Measurements from ENCODE around the gene MPV17.
"Not testable (repeated sequence)": the region's sequence is repeated elsewhere in the genome, so short reads cannot be mapped to it uniquely, and the experiment has no call there.

MPV17 gene, protein sequence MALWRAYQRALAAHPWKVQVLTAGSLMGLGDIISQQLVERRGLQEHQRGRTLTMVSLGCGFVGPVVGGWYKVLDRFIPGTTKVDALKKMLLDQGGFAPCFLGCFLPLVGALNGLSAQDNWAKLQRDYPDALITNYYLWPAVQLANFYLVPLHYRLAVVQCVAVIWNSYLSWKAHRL

DNA sequence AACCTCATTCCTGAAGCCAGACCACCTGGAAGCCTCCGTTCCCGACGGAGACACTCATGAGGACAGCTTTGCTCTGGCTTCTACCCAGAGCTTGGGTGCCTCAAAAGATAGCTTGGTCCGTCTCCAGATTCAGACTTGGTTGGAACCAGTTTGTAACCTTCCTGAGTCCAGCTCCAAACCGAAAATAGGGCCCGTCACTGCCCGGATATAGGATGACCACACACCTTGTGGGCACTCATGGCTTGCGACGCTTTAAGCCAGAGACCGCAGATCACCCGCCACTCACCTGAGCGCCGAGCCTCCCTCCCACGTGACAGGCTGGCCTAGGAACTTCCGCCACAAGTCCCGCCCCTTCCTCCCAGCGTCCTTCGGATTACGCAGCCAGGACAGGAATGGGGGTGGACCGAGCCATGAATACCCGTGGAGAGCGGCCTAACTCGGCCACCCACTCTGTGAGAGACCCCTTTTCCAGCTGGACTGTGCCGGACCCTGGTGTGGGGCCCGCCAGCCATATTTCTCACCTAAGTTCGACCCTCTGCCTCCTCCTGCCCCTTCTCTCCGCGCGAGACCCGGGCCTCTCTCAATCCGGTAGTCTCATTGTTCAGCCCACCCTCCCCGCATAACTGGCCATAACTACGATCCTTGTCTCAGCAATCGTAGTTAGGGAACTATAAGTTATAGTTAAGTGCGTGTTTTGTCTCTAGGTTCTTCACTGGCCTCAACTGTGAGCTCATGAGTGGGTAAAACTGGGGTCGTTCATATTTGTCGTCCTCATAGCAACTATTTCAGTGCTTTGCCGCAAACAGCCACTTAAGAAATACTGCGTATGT lies at the start of gene MPV17:
MPV17 (minus strand) TSS at position 332 of the 830 bp plus-strand sequence. CDS start 580 bp downstream, outside the sequence.
- peak; percentile 90 for DNase-seq
- peak; percentile 96 for ATAC-seq

DNA sequence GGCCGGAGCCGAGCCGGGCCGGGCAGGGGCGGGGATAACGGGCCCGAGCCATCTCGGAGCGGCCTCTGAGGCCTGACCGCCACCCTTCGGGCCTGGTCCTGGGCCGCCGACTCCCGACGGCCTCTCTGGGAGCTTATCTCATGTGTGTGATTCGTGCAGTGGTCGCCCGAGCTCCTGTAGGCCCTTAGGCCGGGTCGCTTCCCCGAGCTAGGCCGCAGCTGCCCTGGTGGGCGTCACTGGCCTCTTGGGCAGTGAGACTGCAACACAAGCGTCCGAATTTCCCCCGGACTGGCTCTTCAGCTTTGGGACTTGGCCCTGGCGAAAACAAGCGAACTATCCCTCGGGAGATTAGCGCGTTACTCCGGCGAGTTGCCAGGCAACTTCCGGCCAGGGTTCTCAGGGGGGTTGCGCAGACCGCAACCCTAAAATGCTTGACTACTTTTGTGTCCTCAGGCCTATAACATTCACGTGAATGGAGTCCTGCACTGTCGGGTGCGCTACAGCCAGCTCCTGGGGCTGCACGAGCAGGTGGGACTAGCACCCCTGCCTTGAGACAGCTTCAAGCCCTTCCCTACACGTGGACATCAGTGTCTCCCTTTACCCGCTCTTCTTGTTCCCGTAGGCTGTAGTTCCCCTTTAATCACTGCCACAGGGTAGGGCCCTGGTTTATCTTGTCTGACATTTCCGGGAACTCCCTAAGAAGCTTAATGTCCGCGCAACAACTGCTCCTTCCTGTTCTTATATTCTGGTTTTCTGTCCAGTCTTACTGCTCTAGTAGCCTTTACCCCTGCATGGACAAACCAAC lies 48.1 kb upstream of the MPV17 start:
- ATAC-seq (peak; percentile 5), DNase-seq (peak; percentile 50)

DNA sequence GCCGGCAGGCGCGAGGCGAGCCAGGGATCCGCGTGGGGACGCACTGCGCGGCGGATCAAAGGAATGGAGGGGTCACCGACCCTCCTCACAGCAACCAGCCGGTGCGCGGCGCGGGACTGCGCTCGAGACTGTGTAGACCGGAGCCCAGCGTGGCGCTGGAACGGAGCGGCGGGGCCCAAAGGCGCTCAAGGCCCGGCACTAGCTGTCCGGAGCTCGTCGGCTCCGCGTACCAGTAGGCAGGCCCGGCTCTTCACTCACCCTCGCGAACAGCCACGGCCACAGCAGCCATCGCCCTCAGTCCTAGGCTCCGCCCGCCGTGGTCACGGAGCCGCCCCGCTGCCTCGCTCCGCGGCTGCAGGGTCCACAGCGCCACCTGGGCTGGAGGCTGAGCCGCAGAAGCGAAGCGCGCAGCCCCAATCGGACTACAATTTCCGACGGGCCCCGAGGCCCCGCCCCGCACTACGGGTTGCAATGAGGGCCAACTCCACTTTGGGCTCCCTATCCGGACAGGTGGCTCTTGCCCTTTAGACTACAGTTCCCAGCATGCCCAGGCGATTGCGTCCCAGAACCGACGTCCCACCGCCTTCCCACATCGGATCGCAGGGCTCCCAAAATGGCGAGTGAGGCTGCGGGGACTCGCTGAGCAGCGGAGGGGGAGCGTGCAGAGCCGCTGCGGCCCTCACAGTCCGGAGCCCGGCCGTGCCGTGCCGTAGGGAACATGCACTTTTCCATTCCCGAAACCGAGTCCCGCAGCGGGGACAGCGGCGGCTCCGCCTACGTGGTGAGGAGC lies 47.3 kb upstream of the MPV17 start, which contains the start of the genes EIF2B4 and SNX17:
EIF2B4 (minus strand) TSS at position 313 of the 790 bp plus-strand sequence; CDS start at position 289, 24 bp downstream.
SNX17 (plus strand) TSS at position 591 of the 790 bp plus-strand sequence; CDS start at position 719, 128 bp downstream.
- ATAC-seq (peak; percentile 94), DNase-seq (peak; percentile 99)

DNA sequence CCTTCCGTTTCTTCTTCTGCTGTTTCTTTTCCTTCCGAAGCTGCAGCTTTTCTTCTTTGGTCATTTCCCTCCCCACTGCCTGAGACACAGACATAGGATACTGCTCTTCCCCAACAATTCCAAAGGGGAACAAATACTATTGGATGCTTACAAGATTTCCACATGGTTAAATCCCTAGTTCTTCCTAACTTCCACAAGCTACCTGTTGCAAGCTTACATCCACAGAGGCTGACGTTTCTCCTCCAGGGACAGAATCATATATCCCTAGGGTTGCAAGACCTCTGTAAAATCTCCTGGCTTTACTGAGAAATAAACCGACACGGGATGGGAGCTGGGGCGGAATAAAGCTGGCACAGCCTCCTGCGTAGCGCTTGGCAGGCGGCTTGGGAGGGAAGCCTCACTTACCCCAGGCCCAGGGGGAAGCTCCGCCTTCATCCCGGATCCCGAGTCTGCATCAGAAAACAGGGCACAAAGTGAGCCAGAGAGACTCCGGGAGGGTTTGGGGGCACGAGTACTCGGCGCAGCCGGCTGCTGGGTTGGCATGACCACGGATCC lies 46.7 kb upstream of the MPV17 start:
- ATAC-seq, result peak; percentile 4
- no peak for DNase-seq

DNA sequence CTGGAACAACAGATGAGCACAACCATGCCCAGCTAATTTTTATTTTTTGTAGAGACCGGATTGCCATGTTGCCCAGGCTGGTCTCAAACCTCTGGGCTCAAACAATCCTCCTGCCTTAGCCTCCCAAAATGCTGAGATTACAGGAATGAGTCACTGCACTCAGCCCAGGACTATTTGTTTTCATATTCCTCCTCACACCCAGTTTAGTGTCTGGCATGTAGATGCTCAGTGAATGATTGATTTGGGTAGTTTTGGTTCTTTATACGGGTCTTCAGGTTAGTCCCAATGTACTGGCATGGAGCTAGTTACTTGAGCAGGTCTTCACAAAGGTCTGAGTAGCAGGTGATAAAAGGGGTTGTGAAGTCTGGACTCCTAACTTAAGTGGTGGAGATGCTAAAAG lies 41.0 kb upstream of the MPV17 start:
- no peak for ATAC-seq
- no peak for DNase-seq

DNA sequence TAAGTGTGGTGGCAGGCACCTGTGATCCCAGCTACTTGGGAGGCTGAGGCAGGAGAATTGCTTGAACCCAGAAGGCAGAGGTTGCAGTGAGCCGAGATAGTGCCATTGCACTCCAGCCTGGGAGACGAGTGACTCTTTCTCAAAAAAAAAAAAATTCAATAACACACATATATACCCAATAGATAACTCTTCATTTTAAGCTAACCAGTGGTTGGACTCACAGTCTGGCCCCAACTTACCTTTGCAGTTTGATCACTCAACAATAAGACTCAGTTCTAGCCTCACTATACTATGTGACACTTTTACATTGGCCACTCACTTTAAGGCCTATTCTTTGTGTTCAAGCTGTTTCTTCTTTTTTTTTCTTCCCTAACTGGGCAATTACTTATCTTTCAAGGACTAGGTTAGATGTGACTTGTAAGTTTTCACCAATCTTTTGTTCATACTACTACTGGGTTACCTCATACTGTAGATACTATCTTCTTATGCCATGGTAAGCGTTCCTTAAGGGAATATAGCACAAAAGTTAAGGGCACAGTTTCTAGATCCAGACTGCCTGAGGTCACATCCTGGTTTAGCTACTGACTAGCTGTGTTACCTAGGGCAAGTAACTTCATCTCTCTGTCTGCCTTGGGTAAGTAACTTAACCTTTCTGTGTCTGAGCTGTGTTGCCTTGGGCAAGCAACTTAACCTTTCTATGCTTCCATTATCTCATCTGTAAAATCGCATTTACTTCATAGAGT lies 40.0 kb upstream of the MPV17 start:
- ATAC-seq, result no peak
- no peak for DNase-seq

DNA sequence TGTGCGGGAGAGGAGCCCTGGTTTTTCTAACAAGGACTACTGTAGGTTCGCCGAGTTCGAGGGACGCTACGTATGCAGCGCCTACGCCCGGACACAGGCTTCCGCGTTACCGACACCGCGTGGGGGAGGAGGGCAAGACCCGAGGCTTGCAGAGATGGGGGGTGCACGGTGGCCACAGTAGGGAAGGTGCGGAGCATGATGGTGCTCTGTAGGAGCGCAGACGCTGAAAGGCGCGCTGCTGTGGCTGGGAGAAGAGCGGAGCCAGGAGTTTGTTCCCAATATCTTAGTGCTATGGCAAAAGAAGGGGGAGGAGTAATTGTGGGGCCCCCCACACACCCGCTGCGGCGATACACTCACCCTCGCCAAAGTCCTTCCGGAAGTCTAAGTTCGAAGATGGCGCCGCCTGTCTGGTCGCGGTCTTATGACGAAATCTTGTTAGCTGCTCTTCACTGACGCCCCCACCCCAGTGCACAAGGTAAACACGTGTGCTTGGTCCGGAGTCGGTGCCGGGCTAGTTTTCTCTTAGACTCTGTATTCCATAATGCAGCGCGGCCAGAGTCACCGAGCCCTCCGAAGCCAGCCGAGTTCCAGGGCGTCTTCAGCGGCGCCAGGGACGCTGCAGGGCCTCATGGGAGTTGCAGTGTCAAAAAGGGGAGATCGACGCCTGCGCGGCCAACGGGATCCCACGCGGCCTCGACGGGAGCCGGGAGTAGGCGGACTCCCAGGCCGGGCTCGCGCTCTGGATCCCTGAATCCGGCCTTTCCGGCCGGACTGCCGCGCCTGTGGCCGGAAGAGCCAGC lies 33.7 kb upstream of the MPV17 start, which contains the start of gene GTF3C2:
GTF3C2 (minus strand) TSS at position 383 of the 800 bp plus-strand sequence. CDS start 13,210 bp downstream, outside the sequence.
- ATAC-seq (peak; percentile 80), DNase-seq (peak; percentile 90)

DNA sequence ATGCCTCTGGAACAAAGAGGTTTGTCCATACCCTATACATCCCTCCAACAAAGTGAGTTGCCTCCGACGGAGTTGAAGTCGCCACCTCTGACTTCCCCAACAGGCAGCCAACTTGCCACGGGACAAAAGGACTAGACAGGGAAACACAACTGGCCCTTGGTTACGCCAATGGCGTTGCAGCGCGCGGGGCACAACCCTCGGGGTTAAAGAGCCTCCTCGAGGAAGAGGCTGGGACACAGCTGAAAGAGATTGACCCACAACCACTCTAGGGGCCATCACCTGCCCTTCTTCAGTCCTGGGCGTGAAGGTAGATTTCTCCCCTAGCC lies 33.1 kb upstream of the MPV17 start:
- ATAC-seq (peak; percentile 41), DNase-seq (peak; percentile 67)

DNA sequence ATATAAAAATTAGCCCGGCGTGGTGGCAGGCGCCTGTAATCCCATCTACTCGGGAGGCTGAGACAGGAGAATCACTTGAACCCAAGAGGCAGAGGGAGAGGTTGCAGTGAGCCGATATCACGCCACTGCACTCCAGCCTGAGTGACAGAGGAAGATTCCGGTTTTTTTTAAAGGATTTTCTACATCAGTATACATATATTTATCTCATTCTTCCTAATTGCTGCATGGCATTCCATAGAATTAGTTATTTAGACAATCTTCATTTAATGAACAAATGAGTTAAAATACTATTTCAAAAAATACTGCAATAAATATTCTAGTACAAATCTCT lies 31.7 kb upstream of the MPV17 start:
- no peak for ATAC-seq

DNA sequence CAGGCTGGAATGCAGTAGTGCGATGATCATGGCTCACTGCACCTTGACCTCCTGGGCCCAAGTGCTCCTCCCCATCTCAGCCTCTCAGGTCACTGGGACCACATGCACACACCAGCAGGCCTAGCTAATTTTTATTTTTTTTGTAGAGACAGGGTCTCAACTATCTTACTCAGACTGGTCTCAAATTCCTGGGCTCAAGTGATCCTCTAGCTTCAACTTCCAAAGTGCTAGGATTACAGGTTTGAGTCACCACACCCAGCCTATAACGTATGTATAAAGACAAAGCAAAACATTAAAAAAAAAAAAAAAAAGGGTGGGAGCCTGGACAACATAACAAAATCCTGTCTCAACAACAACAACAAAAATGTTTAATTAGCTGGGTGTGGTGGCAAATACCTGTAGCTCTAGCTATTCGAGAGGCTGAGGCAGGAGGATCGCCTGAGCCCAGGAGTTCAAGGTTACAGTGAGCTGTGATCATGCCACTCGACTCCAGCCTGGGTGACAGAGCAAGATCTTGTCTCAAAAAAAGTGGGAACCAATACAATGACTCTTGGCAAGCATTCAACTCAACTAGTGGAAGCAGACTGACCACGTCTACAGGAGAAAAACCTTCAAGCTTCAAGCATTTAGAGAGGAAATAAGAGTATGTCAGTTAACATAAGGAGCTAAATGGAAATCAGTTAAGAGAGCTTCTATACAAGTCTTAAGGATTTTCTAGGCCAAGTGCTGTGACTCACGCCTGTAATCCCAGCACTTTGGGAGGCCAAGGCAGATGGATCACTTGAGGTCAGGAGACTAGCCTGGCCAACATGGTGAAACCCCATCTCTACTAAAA lies 31.1 kb upstream of the MPV17 start:
- no peak for DNase-seq
- ATAC-seq, result no peak

More for the DNA sequence above, 31.7 kb upstream of the MPV17 start:
- DNase-seq, result no peak

DNA sequence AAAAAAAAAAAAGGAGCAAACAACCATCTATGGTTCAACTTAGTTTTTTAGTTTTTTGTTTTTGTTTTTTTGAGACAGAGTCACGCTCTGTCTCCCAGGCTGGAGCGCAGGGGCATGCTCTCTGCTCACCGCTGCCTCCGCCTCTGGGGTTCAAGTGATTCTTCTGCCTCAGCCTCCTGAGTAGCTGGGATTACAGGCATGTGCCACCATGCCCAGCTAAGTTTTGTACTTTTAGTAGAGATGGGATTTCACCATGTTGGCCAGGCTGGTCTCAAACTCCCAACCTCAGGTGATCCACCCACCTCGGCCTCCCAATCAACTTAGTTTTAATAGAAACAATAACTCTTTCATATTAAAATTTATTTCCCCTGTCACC lies 30.5 kb upstream of the MPV17 start:
- ATAC-seq, DNase-seq: not testable (repeated sequence)

DNA sequence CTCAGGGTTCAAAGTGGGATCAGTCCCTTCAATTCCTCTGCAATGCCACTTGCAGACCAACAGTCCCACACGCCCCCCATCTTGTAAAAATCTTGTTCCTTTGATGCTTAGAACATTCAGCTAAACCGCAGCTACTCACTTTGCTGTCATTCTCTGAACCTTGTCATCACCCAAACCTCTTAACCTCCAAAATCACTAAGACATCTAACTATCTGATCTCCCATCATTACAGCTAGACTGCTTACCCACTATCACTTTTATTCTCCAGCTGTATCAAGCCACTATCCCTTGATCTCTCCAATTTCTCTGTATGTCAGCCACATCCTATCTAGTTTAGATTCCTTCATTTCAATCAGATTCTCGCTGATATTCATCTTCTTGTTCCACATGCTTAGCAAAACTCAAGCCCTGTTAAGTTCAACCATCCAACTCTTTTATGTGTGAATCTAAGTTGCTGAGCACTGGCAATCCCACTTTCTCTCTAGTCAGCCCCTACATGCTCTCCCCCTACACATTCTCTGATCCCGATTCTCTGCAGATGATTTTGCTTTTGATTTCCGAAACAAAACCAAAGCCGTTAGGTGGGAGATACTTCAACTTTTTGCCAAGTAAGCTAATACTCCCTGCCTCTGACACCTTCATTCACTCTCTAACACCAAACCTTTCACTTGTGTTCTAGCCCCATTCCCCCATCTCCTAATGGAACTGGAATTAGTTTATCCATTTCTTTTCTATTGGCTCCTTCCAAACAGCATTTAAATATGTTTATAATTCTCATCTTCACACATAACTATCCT lies 29.1 kb upstream of the MPV17 start:
- ATAC-seq (peak; percentile 37), DNase-seq (no peak)

DNA sequence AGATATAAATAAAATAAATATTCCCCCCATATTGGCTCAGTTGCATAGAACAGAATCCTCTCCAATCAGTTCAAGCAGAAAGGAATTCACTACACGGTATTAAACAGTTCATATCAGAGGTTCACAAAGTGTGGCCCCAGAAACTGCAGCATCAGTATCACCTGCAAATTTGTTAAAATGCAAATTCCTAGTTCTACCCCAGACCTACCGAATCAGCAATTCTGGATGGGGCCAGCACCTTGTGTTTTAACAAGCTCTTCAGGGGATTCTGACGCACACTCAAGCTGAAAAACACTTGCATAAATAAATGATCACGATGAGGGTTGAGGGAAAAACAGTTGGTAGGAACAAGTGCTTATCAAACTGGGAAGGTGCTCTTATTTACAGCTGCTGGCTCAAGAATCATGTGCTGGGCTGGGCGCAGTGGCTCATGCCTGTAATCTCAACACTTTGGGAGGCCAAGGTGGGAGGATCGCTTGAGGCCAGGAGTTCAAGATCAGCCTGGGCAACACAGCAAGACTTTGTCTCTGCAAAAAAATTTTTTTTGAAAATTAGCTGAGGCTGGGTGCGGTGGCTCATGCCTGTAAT lies 27.3 kb upstream of the MPV17 start:
- no peak for DNase-seq
- no peak for ATAC-seq

DNA sequence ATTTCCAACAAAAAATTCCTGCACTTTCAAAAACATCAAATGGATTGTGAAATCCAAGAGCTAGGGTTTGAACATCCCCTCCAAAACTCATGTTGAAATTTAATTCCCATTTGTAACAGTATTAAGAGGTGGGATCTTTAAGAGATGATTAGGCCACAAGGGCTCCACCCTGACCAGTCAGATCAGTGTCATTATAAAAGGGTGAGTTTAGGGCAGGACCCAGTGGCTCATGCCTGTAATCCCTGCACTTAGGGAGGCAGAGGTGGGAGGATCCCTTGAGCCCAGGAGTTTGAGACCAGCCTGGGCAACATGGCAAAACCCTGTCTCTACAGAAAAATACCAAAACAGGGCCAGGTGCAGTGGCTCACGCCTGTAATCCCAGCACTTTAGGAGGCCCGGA lies 24.7 kb upstream of the MPV17 start:
- no peak for ATAC-seq
- no peak for DNase-seq

DNA sequence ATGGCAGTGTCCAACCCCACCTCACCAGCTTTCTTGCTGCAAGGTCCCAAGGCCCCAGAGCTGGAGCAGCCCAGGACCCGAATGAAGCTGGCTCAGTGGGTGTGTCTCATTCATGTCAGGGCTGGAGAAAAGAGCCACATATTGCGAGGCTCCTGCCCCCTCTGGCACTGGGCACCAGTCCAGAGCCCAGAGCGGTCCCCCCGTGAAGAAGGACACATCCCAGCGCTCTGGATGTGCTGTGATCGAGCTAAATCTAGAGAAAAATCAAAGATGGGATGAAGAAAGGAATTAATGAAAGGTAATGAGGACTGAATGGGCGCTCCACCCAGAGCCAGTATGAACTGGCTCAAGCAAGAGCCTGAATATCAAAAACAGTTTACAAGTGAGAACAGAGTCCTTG lies 13.3 kb upstream of the MPV17 start:
- DNase-seq (no peak), ATAC-seq (no peak)

DNA sequence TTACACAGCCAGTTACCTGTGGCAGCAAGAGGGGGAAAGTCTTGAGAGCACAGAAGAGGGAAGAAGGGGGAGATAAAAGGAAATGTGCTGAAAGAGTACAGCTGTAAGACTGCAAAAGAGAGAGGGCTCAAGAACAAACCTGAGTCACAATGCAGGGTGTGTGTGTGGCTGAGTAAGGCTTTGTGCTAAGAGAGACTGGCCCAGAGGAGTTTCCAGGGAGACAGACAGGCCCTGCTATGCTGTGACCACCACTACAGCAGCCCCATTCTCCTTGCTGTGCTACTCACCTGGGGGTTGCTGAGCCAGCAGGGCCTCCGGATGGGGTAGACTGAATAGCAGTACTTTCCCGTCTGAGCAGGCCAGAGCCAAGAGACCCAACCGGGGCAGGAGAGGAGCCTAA lies 12.4 kb upstream of the MPV17 start:
- ATAC-seq (no peak), DNase-seq (no peak)

DNA sequence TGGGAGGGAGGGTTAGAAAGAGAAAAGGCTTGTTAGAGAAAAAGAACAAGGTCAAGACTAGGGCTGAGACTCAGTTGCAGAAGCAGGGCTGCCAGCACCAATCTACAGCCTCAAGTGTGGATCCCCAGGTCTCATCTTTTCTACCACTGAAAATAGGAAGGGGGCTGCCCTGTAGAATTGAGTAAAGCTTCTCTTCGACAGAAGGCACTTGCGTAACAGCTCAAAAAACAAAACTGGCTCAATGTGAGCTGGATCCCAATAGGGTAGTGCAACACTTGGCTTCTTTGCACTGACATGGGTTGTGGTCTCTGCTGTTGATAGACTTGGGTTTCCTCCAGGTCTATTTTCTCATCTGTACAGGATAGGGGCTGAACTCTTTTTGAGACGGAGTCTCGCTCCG lies 1.8 kb upstream of the MPV17 start:
- ATAC-seq (no peak), DNase-seq (no peak)

All from stimulated activated naive CD8-positive, alpha-beta T cell treated with anti-CD3 and anti-CD28 coated beads, Interleukin-15, Interleukin-2, amounts not matched to agents 100 U/mL and 50 U/mL, for 24 hours (primary cell).